PC-3 (cell line): Measurements from ENCODE around the gene KNDC1.

ENCODE experiments used
- EZH2 ChIP-seq: fragments of 300-600 bp; sonication (generic); IDR thresholded peaks from one replicate; pipeline ENCODE4 v1.6.1; 2017; ENCODE audit warnings: antibody characterized with exemption, mild to moderate bottlenecking, low read length; ENCODE audit not compliant: unreplicated experiment
- EZH2phosphoT487 ChIP-seq: fragments of 300-600 bp; sonication (generic); IDR thresholded peaks from 2 replicates; pipeline ENCODE4 v1.6.1; 2018; ENCODE audit warnings: mild to moderate bottlenecking, antibody characterized with exemption, low read length, borderline replicate concordance
- TF ChIP-seq, protein P1 (sequence below): fragments of 300-600 bp; sonication (generic); conservative IDR thresholded peaks from 2 replicates; pipeline ENCODE4 v1.5.1; 2017; ENCODE audit warnings: antibody characterized with exemption, low read depth, mild to moderate bottlenecking, low read length

DNA sequence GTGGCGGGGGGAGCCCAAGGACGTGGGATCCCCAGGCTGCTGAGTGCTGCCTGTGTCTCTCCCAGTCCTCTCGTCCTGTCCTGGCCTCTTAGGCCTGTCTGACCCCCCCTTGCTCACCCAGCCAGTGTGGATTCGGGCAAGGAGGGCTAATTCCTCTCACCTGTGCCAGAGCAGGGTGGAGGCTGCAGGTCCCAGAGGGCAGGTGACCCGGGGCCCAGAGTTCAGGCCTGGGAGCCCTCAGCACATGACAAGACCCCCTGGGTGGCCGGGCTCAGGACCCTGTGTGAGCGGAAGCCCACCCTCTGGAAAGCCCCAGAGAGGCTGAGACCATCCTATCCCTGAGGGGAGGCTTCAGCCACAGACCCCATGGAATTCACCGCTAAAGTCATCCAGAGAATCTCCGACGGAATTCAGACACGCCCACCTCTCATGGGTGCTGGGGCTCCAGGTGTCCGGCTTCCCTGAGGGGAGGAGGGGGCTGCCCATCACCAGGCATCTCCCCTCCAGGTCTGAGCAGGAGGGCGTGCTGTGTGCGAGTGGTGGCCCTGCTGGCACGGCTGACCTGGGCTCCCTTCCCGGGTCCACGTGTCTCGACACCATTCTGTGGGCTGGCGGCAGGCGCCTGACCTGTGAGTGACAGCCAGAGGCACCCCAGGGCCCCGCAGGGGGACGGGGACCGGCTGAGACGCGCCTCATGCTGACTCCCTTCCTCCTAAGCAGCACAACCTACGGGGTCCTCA is 5.0 kb downstream of the KNDC1 start:
- TF ChIP-seq, protein P1, sequence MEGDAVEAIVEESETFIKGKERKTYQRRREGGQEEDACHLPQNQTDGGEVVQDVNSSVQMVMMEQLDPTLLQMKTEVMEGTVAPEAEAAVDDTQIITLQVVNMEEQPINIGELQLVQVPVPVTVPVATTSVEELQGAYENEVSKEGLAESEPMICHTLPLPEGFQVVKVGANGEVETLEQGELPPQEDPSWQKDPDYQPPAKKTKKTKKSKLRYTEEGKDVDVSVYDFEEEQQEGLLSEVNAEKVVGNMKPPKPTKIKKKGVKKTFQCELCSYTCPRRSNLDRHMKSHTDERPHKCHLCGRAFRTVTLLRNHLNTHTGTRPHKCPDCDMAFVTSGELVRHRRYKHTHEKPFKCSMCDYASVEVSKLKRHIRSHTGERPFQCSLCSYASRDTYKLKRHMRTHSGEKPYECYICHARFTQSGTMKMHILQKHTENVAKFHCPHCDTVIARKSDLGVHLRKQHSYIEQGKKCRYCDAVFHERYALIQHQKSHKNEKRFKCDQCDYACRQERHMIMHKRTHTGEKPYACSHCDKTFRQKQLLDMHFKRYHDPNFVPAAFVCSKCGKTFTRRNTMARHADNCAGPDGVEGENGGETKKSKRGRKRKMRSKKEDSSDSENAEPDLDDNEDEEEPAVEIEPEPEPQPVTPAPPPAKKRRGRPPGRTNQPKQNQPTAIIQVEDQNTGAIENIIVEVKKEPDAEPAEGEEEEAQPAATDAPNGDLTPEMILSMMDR = no peak
- TF ChIP-seq EZH2phosphoT487 = no peak
- no peak for TF ChIP-seq EZH2
